Astrocyte (in vitro differentiated cells and primary cell): ENCODE data around the gene SSBP3.

Source experiments
- CTCF ChIP-seq: IDR thresholded peaks from 2 replicates; pipeline ENCODE4 v1.5.1; 2011; ENCODE audit warnings: low read depth, mild to moderate bottlenecking, inconsistent platforms, low read length, moderate library complexity; ENCODE audit not compliant: insufficient read depth
- EZH2 ChIP-seq: IDR thresholded peaks from 2 replicates; pipeline ENCODE4 v1.6.1; 2012; ENCODE audit warnings: mild to moderate bottlenecking, low read length, inconsistent platforms; ENCODE audit not compliant: insufficient read depth

GRCh38 chr1:54312796-54313316, 93.3 kb downstream of the SSBP3 start:
- TF ChIP-seq CTCF (no peak), EZH2 (no peak)
